ENCODE data around the gene PPP1R13L.

- no peak for TF ChIP-seq POLR2AphosphoS5 (IDR thresholded peaks at IDR 0.05; ENCODE audit: insufficient read depth in 1 of 2, low read depth in 1 of 2)
- peak in 1 of 3 experiments; percentile 9 for TF ChIP-seq CTCF (IDR thresholded peaks at IDR 0.05)
- no peak for TF ChIP-seq POLR2A (IDR thresholded peaks at IDR 0.05)
These were observed 41.4 kb upstream of the PPP1R13L start for GRCh38 chr19:45446295-45446694.

Data from vagina (tissue), 2 donors.